HL-60/S4 treated with retinoic acid at 250 ng/mL for 4 days and 3 days (cell line): Measurements from ENCODE around the gene RHOBTB1.
"Not testable (repeated sequence)": the region's sequence is repeated elsewhere in the genome, so short reads cannot be mapped to it uniquely, and the experiment has no call there.

ENCODE experiments used
- in situ Hi-C: fragments of 300-500 bp; cut with MboI; formaldehyde crosslinking; loops from 2 replicates; pipeline ENCODE4 v1.7.0; 2022; ENCODE audit warnings: low sequenced_read_pairs

The RHOBTB1 gene

GRCh38 chr10:60871215-60871614 lies 72.8 kb downstream of the RHOBTB1 start:
- in situ Hi-C loops = no loop called here

GRCh38 chr10:60870803-60871202 lies 73.2 kb downstream of the RHOBTB1 start:
- in situ Hi-C loops = no loop called here

GRCh38 chr10:60870416-60870728 lies 73.6 kb downstream of the RHOBTB1 start:
- in situ Hi-C loops = no loop called here

GRCh38 chr10:60869652-60870415 lies 74.2 kb downstream of the RHOBTB1 start:
- in situ Hi-C loops = no loop called here

GRCh38 chr10:60868946-60869345 lies 75.0 kb downstream of the RHOBTB1 start:
- in situ Hi-C loops = no loop called here

- in situ Hi-C loops = no loop called here
Measured at GRCh38 chr10:60865198-60865783, 78.7 kb downstream of the RHOBTB1 start.

GRCh38 chr10:60863796-60864195 lies 80.2 kb downstream of the RHOBTB1 start:
- in situ Hi-C loops = no loop called here

- in situ Hi-C loops = no loop called here
Measured at GRCh38 chr10:60862517-60862916, 81.5 kb downstream of the RHOBTB1 start.

- in situ Hi-C loops = no loop called here
Measured at GRCh38 chr10:60856405-60856804, 87.6 kb downstream of the RHOBTB1 start.

- in situ Hi-C loops = no loop called here
Measured at GRCh38 chr10:60853637-60854036, 90.3 kb downstream of the RHOBTB1 start.

- in situ Hi-C loops = no loop called here
Measured at GRCh38 chr10:60853107-60853506, 90.9 kb downstream of the RHOBTB1 start.

- in situ Hi-C loops = no loop called here
Measured at GRCh38 chr10:60849740-60850139, 94.2 kb downstream of the RHOBTB1 start.

GRCh38 chr10:60849217-60849616 lies 94.8 kb downstream of the RHOBTB1 start:
- in situ Hi-C loops = no loop called here

- in situ Hi-C loops = no loop called here
Measured at GRCh38 chr10:60848680-60849079, 95.3 kb downstream of the RHOBTB1 start.

- in situ Hi-C loops = no loop called here
Measured at GRCh38 chr10:60848126-60848525, 95.9 kb downstream of the RHOBTB1 start.

- in situ Hi-C loops = no loop called here
Measured at GRCh38 chr10:60846173-60846572, 97.8 kb downstream of the RHOBTB1 start.

- in situ Hi-C loops = no loop called here
Measured at GRCh38 chr10:60845038-60845437, 98.9 kb downstream of the RHOBTB1 start.

GRCh38 chr10:60842694-60843093 lies 101.3 kb downstream of the RHOBTB1 start:
- in situ Hi-C loops = no loop called here

GRCh38 chr10:60841227-60841626 lies 102.8 kb downstream of the RHOBTB1 start:
- in situ Hi-C loops = not testable (repeated sequence)

GRCh38 chr10:60835049-60835448 lies 108.9 kb downstream of the RHOBTB1 start:
- in situ Hi-C loops = no loop called here

- in situ Hi-C loops = no loop called here
Measured at GRCh38 chr10:60834401-60834800, 109.6 kb downstream of the RHOBTB1 start.

- in situ Hi-C loops = not testable (repeated sequence)
Measured at GRCh38 chr10:60832136-60832535, 111.8 kb downstream of the RHOBTB1 start.

GRCh38 chr10:60828489-60828852 lies 115.5 kb downstream of the RHOBTB1 start:
- in situ Hi-C loops = no loop called here
